ENCODE results near the gene MAST4.

MAST4 gene

DNA sequence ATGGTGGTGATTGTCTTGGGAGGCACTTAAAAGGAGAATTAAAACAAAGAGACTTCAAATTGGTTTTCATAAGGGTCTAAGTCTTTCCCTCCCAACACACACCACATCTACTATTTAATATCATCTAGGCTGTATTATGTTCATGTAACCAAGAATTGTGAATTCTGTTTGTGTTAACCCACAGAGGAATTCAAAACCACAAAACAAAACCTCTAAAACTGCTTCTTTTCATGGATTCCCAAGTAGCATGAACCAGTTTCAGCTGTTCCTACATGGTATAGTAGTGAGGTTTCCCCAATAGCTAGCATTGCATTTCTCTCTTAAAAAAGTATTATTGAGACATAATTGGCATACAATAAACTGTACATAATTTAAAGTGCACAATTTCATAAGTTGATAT is 316.6 kb downstream of the MAST4 start:
- TF ChIP-seq POLR2AphosphoS5 (IDR thresholded peaks at IDR 0.05; ENCODE audit: low read depth), result no peak
- TF ChIP-seq, protein P1, sequence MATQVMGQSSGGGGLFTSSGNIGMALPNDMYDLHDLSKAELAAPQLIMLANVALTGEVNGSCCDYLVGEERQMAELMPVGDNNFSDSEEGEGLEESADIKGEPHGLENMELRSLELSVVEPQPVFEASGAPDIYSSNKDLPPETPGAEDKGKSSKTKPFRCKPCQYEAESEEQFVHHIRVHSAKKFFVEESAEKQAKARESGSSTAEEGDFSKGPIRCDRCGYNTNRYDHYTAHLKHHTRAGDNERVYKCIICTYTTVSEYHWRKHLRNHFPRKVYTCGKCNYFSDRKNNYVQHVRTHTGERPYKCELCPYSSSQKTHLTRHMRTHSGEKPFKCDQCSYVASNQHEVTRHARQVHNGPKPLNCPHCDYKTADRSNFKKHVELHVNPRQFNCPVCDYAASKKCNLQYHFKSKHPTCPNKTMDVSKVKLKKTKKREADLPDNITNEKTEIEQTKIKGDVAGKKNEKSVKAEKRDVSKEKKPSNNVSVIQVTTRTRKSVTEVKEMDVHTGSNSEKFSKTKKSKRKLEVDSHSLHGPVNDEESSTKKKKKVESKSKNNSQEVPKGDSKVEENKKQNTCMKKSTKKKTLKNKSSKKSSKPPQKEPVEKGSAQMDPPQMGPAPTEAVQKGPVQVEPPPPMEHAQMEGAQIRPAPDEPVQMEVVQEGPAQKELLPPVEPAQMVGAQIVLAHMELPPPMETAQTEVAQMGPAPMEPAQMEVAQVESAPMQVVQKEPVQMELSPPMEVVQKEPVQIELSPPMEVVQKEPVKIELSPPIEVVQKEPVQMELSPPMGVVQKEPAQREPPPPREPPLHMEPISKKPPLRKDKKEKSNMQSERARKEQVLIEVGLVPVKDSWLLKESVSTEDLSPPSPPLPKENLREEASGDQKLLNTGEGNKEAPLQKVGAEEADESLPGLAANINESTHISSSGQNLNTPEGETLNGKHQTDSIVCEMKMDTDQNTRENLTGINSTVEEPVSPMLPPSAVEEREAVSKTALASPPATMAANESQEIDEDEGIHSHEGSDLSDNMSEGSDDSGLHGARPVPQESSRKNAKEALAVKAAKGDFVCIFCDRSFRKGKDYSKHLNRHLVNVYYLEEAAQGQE (IDR thresholded peaks at IDR 0.05; ENCODE audit: insufficient replicate concordance, low read depth), result no peak
- TF ChIP-seq SPI1 (IDR thresholded peaks at IDR 0.05; ENCODE audit: borderline replicate concordance, low read depth), result no peak
- no peak for TF ChIP-seq GABPA (IDR thresholded peaks at IDR 0.05; ENCODE audit: low read depth)
- TF ChIP-seq, protein P2, sequence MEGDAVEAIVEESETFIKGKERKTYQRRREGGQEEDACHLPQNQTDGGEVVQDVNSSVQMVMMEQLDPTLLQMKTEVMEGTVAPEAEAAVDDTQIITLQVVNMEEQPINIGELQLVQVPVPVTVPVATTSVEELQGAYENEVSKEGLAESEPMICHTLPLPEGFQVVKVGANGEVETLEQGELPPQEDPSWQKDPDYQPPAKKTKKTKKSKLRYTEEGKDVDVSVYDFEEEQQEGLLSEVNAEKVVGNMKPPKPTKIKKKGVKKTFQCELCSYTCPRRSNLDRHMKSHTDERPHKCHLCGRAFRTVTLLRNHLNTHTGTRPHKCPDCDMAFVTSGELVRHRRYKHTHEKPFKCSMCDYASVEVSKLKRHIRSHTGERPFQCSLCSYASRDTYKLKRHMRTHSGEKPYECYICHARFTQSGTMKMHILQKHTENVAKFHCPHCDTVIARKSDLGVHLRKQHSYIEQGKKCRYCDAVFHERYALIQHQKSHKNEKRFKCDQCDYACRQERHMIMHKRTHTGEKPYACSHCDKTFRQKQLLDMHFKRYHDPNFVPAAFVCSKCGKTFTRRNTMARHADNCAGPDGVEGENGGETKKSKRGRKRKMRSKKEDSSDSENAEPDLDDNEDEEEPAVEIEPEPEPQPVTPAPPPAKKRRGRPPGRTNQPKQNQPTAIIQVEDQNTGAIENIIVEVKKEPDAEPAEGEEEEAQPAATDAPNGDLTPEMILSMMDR (IDR thresholded peaks at IDR 0.05; ENCODE audit: insufficient read depth, low read length), result no peak
- no peak for DNase-seq (ENCODE audit: low read depth in 1 of 2, low spot score in 1 of 2)
- no peak overlapping the region for H3K4me3 ChIP-seq (replicated peaks; ENCODE audit: insufficient read depth, low read length)
- H3K27me3 ChIP-seq (ENCODE audit: insufficient read depth, poor library complexity, severe bottlenecking), result no peaks in the 10 kb centered on the region
- H3K27ac ChIP-seq (replicated peaks), result no peak overlapping the region

DNA sequence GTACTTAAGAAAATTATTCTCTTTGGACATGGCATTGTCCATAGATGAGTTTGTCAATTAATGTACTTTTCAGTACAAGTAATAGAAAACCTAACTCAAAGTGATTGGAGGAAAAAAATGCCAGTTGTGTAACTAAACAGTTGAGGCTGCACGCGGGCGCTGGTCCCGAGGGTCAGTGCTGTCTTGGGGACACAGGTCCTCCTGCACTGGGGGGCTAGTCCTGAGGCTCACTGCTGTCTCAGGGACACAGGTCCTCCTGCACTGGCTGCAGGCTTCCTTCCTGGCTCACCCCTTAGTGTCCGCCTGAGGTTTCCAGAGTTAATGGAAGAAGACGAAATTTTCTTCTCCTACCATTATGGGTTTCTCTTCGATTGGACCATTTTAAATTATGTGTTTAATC is 319.3 kb downstream of the MAST4 start:
- DNase-seq (ENCODE audit: low read depth in 1 of 2, low spot score in 1 of 2), result no peak
- Histone ChIP-seq H3K27me3 (ENCODE audit: insufficient read depth, poor library complexity, severe bottlenecking) (no peaks in the 10 kb centered on the region), H3K27ac (replicated peaks) (no peak overlapping the region), H3K4me3 (replicated peaks; ENCODE audit: insufficient read depth, low read length) (no peak overlapping the region)
- TF ChIP-seq GABPA (IDR thresholded peaks at IDR 0.05; ENCODE audit: low read depth) (no peak), SPI1 (IDR thresholded peaks at IDR 0.05; ENCODE audit: borderline replicate concordance, low read depth) (no peak), POLR2AphosphoS5 (IDR thresholded peaks at IDR 0.05; ENCODE audit: low read depth) (no peak)
- TF ChIP-seq, protein P1 (IDR thresholded peaks at IDR 0.05; ENCODE audit: insufficient replicate concordance, low read depth), result no peak
- TF ChIP-seq, protein P2 (IDR thresholded peaks at IDR 0.05; ENCODE audit: insufficient read depth, low read length), result no peak

DNA sequence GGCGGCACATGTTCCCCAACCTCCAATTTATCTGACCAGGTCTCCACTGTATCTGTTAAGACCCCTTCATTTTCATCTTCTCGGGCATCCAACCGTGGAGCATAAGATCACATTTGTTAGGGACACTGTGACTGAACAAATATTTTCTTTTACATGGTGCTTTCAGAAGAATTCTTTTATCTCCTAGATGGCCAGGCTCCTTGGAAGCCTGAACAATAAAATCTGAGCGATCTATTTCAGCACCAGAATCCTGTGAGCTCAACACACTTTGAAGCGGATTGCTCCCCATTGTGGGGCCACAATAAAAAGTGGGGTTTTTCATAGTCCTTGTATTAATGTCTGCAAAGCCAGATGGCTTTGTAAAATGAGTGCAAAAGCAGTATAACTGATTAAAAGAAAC is 326.7 kb downstream of the MAST4 start:
- TF ChIP-seq, protein P2 (IDR thresholded peaks at IDR 0.05; ENCODE audit: insufficient read depth, low read length), result no peak
- TF ChIP-seq GABPA (IDR thresholded peaks at IDR 0.05; ENCODE audit: low read depth), result no peak
- TF ChIP-seq, protein P1 (IDR thresholded peaks at IDR 0.05; ENCODE audit: insufficient replicate concordance, low read depth), result no peak
- no peak for TF ChIP-seq POLR2AphosphoS5 (IDR thresholded peaks at IDR 0.05; ENCODE audit: low read depth)
- no peak for TF ChIP-seq SPI1 (IDR thresholded peaks at IDR 0.05; ENCODE audit: borderline replicate concordance, low read depth)
- Histone ChIP-seq H3K4me3 (replicated peaks; ENCODE audit: insufficient read depth, low read length) (no peak overlapping the region), H3K27ac (replicated peaks) (no peak overlapping the region), H3K27me3 (ENCODE audit: insufficient read depth, poor library complexity, severe bottlenecking) (no peaks in the 10 kb centered on the region)
- DNase-seq (ENCODE audit: low read depth in 1 of 2, low spot score in 1 of 2), result no peak
